Stimulated activated CD8-positive, alpha-beta memory T cell treated with anti-CD3 and anti-CD28 coated beads, Interleukin-15, amount 100 ng/mL, for 24 hours (primary cell): ENCODE measurements around the gene MFAP1.
"Not testable (repeated sequence)": the region's sequence is repeated elsewhere in the genome, so short reads cannot be mapped to it uniquely, and the experiment has no call there.

Experiments
- DNase-seq: peaks from one replicate; pipeline ENCODE4 v3.0.0-alpha.2; 2020; ENCODE audit warnings: low read depth

MFAP1 gene

GRCh38 chr15:43821505-43821904 is 3.0 kb downstream of the MFAP1 start:
- DNase-seq: no peak

GRCh38 chr15:43815064-43815463 is 9.4 kb downstream of the MFAP1 start:
- DNase-seq: not testable (repeated sequence)

- DNase-seq: no peak
Measured at GRCh38 chr15:43808960-43809678, 15.4 kb downstream of the MFAP1 start.

GRCh38 chr15:43808435-43808950 is 16.0 kb downstream of the MFAP1 start:
- DNase-seq: no peak

GRCh38 chr15:43802676-43803075 is 21.8 kb downstream of the MFAP1 start:
- DNase-seq: not testable (repeated sequence)

- DNase-seq: peak; percentile 66
Measured at GRCh38 chr15:43800286-43801141, 24.0 kb downstream of the MFAP1 start, which contains the start of gene HYPK. Gene HYPK (plus strand): TSS chr15:43800599. CDS start chr15:43800623, 24 bp downstream.

- DNase-seq: no peak
Measured at GRCh38 chr15:43799945-43800285, 24.6 kb downstream of the MFAP1 start, which contains the start of gene SERINC4. Gene SERINC4 (minus strand): TSS chr15:43800220. CDS start chr15:43799986, 234 bp downstream.

GRCh38 chr15:43799209-43799944 is 25.1 kb downstream of the MFAP1 start:
- DNase-seq: no peak

- no peak for DNase-seq
Measured at GRCh38 chr15:43796566-43796965, 27.9 kb downstream of the MFAP1 start.

- DNase-seq: no peak
Measured at GRCh38 chr15:43795997-43796396, 28.5 kb downstream of the MFAP1 start.

- DNase-seq: no peak
Measured at GRCh38 chr15:43795197-43795596, 29.3 kb downstream of the MFAP1 start.

GRCh38 chr15:43794269-43795037 is 30.0 kb downstream of the MFAP1 start:
- DNase-seq: no peak

GRCh38 chr15:43793647-43794046 is 30.8 kb downstream of the MFAP1 start:
- DNase-seq: no peak

GRCh38 chr15:43792761-43793476 is 31.6 kb downstream of the MFAP1 start:
- DNase-seq: no peak

GRCh38 chr15:43791993-43792760 is 32.3 kb downstream of the MFAP1 start, which contains the start of gene SERF2:
Gene SERF2 (plus strand): TSS chr15:43792320. CDS start chr15:43792377, 57 bp downstream.
- DNase-seq: peak; percentile 96

- DNase-seq: no peak
Measured at GRCh38 chr15:43789409-43789808, 35.1 kb downstream of the MFAP1 start.

GRCh38 chr15:43779016-43779415 is 45.5 kb downstream of the MFAP1 start:
- DNase-seq: no peak

- DNase-seq: peak; percentile 62
Measured at GRCh38 chr15:43777267-43777914, 47.1 kb downstream of the MFAP1 start.

GRCh38 chr15:43776718-43777266 is 47.7 kb downstream of the MFAP1 start, which contains the start of gene ELL3:
Gene ELL3 (minus strand): TSS chr15:43776966. CDS start chr15:43776901, 65 bp downstream.
- peak; percentile 48 for DNase-seq
